HG03571 (cell line): Measurements from ENCODE around the gene L3MBTL3.

ENCODE experiments used
- ATAC-seq: cut with Tn5 transposase; IDR thresholded peaks from one replicate; pipeline ENCODE4 v1.9.1; 2021; ENCODE audit not compliant: unreplicated experiment

Gene L3MBTL3

DNA sequence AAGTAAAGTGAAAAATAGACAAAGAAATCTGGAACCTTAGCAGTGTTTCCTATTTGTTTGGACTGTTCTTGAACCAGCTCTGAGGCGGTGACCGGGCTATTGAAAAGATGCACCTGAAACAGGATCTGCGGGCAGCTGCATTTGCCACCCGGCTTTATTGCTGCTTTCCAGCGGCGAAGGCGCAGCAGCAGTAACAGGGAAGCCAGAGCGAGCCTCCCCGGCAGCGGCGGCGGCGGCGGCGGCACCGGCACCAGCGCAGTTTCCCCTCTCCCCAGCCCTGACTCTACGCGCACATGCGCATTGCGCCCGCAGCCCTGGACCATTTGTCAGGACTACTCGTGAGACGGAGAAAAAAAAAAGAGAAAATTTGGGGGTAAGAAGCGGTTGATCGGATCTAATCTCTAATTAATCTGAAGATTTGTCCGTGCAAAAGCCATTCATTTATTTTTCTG lies at the start of gene L3MBTL3:
Gene L3MBTL3, plus strand, starts transcription at position 290 of the 452 bp plus-strand sequence. CDS start 24,119 bp downstream, outside the sequence.
- ATAC-seq, result peak; percentile 74

DNA sequence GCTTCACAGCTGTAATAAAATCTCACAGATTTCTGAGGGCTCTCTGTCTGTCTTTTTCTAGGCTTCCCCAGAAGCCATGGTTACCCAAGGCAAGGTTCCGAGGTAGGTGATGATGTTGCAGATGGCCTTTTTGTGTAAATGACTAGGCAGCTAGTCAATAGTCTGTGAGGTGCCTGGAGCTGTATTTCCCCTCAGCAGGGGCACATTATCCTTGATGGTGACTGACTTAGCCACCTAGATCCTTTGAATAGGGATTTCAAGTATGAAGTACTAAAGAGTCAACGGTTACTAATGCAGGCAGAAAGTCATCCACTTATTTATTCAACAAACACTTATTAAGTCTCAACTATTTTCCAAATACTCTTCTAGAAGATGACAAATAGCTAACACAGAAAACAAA lies 49.3 kb upstream of the L3MBTL3 start:
- no peak for ATAC-seq

DNA sequence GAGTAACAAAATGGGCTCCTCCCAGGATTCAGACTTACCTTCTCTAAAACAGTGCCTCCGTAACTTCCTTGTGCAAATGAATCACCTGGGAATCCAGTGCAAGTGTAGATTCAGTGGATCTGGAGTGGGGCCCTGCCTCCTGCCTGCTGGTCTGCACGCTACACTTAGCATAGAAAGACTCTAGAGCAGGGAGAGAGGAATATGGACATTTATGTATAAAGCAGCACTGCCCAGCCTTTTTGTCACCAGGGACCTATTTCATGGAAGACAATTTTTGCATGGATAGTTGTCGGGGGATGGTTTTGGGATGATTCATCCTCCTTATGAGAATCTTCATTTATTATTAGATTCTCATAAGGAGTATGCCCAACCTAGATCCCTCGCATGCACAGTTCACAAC lies 42.3 kb upstream of the L3MBTL3 start:
- no peak for ATAC-seq

DNA sequence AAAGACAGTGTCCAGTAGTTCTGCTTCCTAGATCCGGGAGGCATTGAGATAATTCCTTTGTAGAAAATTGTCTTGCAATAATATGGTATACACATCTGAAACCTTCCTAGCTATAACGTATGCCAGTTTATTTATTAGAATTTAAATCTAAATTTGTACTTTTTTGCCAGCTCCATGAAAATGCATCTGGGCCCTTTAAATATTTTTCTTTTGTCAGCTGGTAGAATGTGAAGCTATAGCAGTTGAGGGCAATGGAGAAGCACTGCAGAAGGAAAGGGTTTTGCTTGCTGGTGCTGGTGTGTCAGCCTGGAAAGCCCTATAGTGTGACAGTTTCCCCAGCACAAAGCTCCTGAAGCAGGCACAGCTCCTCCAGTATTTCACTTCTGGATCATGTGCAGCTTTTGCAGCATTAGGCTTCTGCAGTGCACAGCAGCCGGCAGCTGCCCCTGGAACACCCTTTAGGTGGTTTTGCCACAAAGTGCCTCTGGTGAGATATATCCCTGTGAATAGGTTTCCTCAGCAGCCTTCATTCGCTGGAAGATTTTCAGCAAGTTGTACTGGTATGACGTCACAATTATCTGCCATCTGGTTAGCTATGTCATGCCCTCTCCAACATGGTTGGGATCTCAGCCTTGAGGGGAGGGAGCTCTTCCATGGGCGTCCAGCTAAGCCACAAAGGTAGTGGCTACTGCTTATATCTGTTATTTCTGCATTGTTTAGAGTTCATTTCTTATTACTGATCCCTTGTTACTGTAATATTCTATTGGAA lies 40.0 kb upstream of the L3MBTL3 start:
- ATAC-seq, result no peak

DNA sequence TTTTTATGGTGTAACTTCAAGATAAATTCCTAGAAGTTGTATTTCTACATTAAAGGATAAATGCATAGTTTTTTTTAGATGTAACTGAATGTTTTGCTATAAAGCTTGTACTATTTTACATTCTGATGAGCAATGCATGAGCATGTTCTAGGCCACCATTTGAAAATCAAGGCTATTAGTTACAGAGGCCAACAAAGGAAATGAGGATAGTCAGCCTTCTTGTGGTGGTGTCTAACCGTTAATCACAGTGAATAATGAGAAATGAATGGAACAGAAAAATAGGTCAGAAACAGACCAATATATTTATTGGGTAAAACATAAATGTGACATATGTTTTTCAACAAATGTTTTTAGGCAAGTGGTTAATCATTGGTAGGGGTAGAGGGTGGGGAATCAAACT lies 37.6 kb upstream of the L3MBTL3 start:
- no peak for ATAC-seq

DNA sequence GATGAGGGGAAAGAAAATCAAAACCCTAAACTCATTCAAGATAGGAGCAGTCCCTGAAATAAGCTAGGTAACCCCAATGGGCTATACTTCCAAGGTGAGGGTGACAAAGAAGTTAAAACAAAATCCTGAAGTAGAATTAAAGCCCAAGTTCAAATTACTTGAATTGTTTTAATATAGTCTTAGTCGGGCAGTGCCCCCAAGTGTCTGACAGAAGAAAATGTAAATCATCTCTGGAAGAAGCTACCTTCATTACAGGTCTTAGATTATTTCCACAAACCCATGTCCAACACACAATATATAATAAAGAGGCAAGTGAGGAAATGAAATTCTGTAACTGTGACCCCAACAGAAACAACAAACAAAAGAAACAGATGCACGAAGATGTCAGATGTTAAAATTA lies 36.8 kb upstream of the L3MBTL3 start:
- no peak for ATAC-seq

DNA sequence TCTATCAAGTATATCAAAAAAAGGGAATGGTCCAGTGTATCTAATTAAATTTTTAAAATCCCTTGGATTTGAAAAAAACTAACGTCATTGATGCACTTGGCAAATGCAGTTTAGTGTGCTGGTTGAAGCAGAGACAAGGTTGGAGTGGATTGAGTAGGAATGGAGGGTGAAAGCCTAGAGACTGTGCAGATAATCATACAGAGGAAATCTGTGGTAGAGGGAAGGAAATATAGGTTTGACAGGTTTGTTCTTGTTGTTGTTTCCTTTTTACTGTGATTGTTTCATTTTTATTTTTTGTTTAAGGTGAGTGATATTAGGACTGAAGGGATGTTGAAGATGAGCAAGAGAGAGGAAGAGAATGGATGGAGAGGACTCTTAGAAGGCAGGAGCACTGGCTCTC lies 29.0 kb upstream of the L3MBTL3 start:
- no peak for ATAC-seq

DNA sequence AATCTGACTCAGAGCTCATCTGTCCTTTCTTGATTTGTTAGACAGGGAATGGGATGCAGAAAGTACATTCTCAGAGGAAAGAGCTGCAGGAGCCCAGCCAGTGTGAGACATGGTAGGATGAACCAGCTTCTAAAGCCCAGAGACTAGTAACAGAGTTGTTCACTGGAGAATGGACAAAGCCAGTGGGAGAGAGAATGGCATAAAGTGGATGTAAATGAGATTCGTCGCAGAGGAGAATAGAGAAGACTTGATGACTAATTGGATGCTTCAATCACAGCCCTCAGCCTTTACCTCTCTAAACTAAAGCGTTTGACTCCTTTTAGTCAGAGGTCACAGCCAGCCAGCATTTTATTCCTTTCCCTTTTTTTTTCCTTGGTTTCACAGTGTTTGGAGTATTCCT lies 25.5 kb upstream of the L3MBTL3 start:
- ATAC-seq, result no peak

DNA sequence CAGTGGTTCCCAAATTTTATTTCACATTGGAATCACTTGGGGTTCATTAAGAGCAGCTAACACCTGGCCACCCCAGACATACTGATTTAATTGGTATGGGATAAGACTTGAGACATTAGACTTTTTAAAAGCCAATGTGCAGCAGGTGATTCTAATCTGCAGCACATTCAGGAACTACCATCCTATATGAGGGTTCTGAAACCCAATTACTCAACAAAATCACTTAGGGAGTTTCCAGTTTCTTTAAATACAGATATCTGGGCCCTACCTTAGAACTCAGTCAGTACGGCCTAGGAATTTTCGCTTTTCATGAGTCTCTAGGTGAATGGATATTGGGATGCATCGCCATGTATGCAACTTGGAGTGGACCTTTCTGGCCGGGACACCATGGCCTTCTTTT lies 24.0 kb upstream of the L3MBTL3 start:
- no peak for ATAC-seq

DNA sequence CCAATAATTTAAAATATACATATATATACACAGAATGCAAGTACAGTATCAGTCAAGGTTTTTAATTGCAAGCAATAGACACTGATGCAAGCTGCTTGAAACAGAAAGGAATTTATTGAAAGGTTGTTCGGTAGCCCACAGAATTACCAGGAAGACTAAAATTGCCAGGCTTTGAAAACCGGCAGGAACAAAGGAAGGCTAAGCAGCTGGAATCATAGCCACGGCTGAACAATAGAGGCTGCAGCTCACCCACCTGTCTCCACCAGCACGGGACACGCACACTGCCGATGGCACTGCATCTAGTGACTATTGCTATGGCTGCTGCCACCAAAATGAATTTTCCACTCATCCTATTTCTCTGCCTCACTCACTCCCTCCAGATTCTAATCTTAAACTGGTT lies 22.0 kb upstream of the L3MBTL3 start:
- ATAC-seq, result no peak

DNA sequence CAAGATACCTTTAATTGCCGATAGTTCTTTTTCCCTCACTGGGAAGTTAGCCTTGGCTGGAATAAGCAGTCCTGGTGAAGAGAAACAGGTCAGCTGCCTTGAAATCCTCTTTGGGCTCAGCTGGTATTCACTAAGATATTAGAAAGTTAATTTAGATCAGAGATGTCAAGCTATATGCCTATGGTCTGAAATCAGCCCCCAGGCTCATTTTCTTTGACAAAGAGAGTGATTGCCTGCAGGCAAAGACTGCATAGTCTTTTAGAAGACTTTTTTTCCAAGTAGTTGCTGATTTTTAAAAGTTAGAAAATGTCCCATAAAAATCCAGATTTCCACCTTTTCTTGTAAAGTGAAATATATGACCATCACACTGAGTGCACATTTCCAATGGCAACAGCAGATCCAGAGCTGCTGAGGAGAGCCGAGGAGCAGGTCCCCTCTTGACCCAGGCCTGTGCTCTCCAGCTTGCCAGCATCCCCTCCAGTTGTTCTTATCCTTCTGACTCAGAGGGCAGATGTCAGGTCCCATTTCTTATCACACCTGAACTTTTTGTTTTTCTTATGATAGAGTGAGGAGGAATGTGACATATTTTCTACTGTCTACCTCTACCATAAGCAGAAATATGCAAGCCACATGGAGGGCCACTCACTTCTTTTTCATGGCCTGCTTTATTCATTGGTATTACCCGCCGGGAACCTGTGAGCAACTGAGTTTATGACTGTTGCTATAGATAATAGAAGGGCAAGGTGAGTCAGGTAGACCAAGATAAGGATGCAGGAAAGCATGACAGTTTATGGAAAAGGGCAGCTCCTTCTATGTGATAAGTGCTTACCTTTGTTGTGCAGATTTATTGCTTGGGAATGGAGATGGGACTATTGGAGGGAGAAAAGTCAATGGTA lies 17.6 kb upstream of the L3MBTL3 start:
- ATAC-seq, result no peak

DNA sequence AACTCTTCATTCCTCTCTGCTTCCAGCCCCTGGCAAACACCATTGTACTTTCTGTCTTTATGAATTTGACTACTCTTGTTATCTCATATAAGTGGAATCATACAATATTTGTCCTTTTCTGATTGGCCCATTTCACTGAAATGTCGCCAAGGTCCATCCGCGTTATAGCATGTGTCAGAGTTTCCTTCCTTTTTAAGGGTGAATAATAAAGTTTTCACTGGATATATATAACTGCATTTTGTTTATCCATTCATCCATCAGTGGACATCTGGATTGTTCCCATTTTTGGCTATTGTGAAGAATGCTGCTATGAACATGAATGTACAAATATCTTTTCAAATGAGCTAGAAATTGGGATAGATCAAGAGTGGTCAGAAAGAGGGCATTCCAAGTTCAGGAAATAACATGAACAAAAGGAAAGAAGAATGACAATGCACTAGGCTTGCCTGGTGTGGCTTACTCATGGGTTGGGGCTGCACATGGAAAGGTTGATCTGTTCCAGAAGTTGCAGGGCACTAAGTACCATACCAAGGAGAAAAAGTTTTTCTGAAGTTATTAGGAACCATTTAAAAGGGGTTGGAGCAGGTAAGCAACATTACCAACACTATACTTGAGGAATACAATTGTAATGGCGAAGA lies 10.0 kb upstream of the L3MBTL3 start:
- ATAC-seq, result no peak

DNA sequence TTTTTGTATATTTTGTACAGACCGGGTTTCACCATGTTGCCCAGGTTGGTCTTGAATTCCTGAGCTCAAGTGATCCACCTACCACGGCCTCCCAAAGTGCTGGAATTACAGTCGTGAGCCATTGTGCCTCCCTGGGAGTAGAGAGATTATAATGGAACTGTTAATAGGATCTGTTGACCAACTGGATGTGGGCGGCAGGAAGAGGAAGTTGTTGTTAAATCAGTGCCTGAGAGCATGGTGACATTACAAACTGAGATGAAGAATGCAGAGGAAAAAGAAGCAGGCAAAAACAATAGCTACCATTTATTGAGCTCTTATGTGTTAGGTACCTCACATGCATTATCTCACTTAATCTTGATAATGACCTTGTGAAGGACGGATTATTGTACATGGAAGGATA lies 9.2 kb upstream of the L3MBTL3 start:
- ATAC-seq, result no peak

DNA sequence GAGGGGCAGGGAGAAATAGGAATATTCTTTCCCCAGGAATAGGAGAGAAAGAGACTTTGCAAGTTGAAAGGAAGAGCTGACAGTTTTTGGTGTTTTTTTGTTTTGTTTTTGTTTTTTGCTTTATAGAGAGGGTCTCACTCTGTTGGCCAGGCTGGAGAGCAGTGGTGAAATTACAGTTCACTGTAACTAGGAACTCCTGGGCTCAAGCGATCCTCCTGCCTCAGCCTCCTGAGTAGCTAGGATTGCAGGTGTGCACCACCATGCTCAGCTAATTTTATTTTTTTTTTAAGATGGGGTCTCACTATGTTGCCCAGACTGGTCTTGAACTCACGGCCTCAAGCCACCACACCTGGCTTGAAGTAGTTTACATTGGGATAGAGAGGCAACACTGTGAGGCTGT lies 8.0 kb upstream of the L3MBTL3 start:
- no peak for ATAC-seq

DNA sequence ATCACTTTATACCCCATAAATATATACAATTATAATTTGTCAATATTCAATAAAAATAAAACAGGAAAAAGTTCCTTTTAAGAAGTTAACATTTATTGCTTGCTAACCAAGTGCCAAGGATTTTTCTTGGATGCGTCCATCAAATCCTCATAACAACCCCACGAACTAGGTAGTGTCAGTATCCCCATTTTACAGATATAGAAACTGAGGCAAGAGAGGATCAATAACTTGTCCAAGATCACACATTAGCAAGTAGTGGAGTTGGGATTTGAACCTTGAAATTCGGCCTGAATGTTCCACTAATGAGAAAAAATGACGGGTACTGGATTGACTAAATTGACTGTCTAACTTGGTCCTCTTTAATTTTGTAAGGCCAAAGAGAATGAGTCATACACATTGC lies 5.7 kb upstream of the L3MBTL3 start:
- ATAC-seq, result no peak

DNA sequence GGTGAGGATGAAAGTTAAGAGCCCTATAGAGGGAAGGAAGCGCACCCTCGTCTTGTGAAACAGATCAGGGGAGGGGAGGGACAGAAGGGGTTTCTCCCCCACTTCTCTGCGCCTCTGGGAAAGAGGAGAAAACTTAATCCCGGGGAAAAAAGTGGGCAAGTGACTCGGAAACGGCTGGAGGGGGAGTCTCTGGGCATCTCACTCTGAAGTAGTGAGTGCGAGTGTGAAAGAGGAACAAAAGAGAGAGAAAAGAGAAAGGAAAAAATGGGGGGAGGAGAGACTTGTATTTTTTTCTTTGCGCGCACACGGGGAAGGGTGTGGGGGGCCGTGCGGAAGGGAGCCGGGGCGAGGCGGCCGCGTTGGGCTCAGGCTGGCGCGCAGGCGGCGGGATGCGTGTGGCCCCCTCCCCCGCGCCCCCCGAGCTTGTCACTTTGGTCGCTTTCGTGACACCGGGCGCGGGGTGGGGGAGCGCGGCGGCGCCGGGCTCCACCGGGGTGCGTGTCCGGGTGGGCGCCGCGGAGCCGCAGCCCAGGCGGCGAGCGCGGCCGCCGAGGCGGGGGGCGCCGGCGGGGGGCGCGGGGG lies 454 bp downstream of the L3MBTL3 start:
- peak; percentile 6 for ATAC-seq

DNA sequence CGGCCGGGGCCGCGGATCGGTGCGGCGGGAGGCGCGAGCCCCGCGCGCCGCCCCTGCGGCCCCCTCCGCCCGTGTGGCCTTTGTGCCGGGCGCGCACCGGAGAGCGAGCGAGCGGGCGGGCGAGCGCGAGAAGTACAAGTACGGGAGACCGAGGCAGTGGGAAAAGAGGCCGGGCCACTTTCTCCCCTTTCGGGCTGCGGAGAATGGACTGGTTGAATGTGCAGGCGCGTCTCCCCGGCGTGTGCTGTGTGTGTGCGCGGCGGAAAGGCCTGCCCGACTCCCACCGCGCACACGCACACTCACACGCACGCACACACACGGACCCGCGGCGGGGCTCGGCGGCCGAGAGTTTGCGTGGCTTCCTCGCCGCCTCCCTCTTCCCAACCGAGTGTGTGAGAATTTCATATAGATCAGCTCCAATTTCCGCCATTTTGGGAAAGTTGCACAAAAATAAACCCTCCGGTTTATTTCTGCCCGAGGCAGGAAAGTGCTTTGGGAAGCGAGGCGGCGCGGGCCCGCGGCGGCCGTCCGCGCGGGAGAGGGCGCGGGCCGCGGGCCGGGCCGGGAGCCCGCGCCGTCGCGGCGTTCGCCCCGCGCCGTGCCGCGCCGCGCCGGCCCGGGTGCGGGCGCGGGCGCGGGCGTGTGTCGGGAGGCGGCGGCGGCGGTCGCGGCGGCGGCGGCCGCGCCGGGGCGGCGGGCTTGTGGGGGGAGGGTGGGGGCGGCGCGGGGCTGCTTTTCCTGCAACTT lies 1.1 kb downstream of the L3MBTL3 start:
- peak; percentile 20 for ATAC-seq

DNA sequence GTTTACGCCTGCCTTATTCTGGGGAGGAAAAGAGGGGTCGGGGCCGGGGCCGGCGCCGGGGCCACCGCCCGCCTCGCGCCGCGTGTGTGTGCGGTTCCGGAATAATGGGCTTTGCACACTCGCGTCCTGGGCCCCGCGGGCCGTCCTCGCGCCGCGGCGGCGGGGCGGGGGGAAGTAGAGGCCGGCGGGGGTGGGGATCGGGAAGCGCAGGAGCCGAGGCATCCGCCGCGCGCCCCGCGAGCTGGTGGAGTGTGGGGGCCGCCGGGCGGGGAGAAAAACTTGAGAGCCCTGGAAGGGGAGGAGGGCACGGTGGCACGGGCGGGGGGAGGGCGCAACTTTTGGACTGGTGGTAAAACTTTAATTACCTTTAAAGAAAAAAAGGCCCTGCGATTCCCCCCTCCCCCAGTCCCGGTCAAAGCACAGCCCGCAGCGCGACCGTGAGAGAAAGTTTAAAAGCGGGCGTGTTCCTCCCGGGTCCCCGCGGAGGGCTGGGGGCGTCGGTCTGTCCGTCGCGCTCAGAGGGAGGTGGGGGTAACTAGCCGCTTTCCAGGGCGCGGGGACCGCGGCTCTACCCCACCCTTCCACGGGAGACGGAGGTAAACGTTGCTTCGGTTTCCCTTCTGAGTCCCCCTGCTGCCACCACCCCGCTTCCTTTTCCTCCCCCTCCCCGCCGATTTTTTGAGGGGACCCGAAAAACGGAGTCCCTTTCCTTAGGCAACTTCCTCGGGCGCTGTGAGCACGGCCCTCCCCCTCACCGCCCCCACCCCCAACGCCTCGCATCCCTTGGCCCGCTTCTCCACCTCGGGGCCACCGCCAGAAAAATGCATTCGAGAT lies 1.9 kb downstream of the L3MBTL3 start:
- no peak for ATAC-seq

DNA sequence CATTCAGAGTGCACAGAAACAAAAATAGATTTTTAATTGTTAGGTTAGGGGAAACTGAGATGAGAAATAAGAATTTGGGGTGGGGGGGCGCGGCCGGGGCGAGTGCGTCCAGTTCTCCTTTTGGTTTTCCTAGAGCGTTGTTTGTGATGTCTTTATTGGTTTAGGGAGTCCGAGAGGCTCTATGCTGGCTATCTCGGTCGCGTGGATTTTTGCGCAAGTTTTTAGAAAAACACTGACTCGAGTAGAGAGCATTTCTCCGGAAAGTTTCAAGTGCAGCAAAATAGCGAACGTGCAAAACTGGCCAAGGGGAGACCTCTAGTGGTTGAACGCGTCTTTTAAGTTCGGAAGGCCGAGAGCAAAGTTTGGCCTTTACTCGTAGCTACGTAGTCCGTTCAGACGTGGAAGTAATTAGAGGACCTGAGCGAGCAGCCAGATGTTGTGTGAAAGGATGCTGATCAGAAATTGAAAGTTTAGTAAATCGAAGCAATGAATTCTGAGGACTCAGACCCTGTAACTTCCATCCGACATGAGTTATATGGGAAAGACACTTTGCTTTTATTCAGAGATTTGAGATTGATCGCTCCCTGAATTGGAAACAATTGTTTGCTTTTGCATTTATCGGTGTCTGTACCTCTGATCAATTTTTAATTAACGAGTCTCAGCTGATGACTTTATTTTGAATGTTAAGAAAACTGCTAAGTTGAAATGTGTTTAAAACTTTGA lies 2.7 kb downstream of the L3MBTL3 start:
- peak; percentile 54 for ATAC-seq
